IMR-90 (cell line): ENCODE measurements around the gene RAB37. TPM values are rescaled to one million over a fixed set of nuclear protein-coding genes. Genes with fewer than 3 reads are reported as not detected.

Source experiments
- ATAC-seq: fragments of 200-7000 bp; cut with Tn5 transposase; 2 replicates; pipeline ENCODE4 v1.9.1; 2020; ENCODE audit warnings: low read depth, mild to moderate bottlenecking, moderate library complexity
- BruUV-seq: library from RNA; stranded (reverse); fragments of 400-500 nt; replicated peaks from 2 replicates; lab custom pipeline; 2021; lab: Mats Ljungman, UMichigan
- CTCF ChIA-PET: fragments of 300-600 bp; formaldehyde crosslinking; extraction: SDS; loops from one replicate; lab custom pipeline; 2021; ENCODE audit warnings: antibody characterized with exemption; lab: Yijun Ruan, JAX
- POLR2A ChIA-PET: fragments of 300-600 bp; sonication (Branson Sonifier 250); formaldehyde crosslinking; loops from one replicate; lab custom pipeline; 2022; ENCODE audit warnings: antibody characterized with exemption; ENCODE audit not compliant: unreplicated experiment; lab: Charles Lee
- DNase-seq: peaks from one replicate; pipeline ENCODE4 v3.0.0; 2013
- H2AFZ ChIP-seq: replicated peaks from 2 replicates; pipeline ENCODE3; 2013; ENCODE audit warnings: low read length, mild to moderate bottlenecking; ENCODE audit not compliant: poor library complexity
- H2AK5ac ChIP-seq: 2 replicates; pipeline ENCODE4 v1.6.1; 2013; ENCODE audit warnings: low read depth, low read length, inconsistent platforms
- H2AK9ac ChIP-seq: replicated peaks from 2 replicates; pipeline ENCODE3; 2013; ENCODE audit warnings: mild to moderate bottlenecking, low read depth, low read length, moderate library complexity; ENCODE audit not compliant: poor library complexity
- H2BK120ac ChIP-seq: 2 replicates; pipeline ENCODE4 v1.6.1; 2013; ENCODE audit warnings: low read depth, low read length, inconsistent platforms
- H2BK15ac ChIP-seq: 3 replicates; pipeline ENCODE4 v1.6.1; 2013; ENCODE audit warnings: low read depth, low read length, inconsistent platforms
- H2BK20ac ChIP-seq: 2 replicates; pipeline ENCODE4 v1.6.1; 2013; ENCODE audit warnings: low read depth, mild to moderate bottlenecking, inconsistent platforms, low read length, moderate library complexity
- H2BK5ac ChIP-seq: 2 replicates; pipeline ENCODE4 v1.6.1; 2013; ENCODE audit warnings: mild to moderate bottlenecking, low read depth, low read length, inconsistent platforms; ENCODE audit not compliant: poor library complexity, severe bottlenecking
- H3K14ac ChIP-seq: replicated peaks from 2 replicates; pipeline ENCODE4 v1.6.1; 2013; ENCODE audit warnings: low read depth, low read length, inconsistent platforms
- H3K18ac ChIP-seq: 2 replicates; pipeline ENCODE4 v1.6.1; 2013; ENCODE audit warnings: low read depth, low read length, control low read depth
- H3K23ac ChIP-seq: 2 replicates; pipeline ENCODE4 v1.6.1; 2013; ENCODE audit warnings: low read depth, low read length, inconsistent platforms
- H3K27ac ChIP-seq: 2 replicates; pipeline ENCODE4 v1.5.1; 2013; ENCODE audit warnings: mild to moderate bottlenecking, control low read depth, low read length; ENCODE audit not compliant: insufficient read depth
- H3K27me3 ChIP-seq: 2 replicates; pipeline ENCODE4 v1.6.1; 2013; ENCODE audit warnings: low read length; ENCODE audit not compliant: control insufficient read depth, insufficient read depth
- H3K36me3 ChIP-seq: 2 replicates; pipeline ENCODE4 v1.6.1; 2013; ENCODE audit warnings: low read length, mixed read lengths; ENCODE audit not compliant: control insufficient read depth, insufficient read depth
- H3K4ac ChIP-seq: 2 replicates; pipeline ENCODE4 v1.6.1; 2013; ENCODE audit warnings: low read depth, low read length, inconsistent platforms
- H3K4me1 ChIP-seq: 2 replicates; pipeline ENCODE4 v1.6.1; 2013; ENCODE audit warnings: low read length, mixed read lengths; ENCODE audit not compliant: control insufficient read depth, insufficient read depth
- H3K4me2 ChIP-seq: 2 replicates; pipeline ENCODE4 v1.6.1; 2013; ENCODE audit warnings: low read depth, mild to moderate bottlenecking, control low read depth, low read length, moderate library complexity
- H3K4me3 ChIP-seq: 2 replicates; pipeline ENCODE4 v1.5.1; 2013; ENCODE audit warnings: low read depth, mild to moderate bottlenecking, control low read depth, low read length, moderate library complexity; ENCODE audit not compliant: insufficient read depth
- H3K56ac ChIP-seq: 2 replicates; pipeline ENCODE4 v1.6.1; 2013; ENCODE audit warnings: low read length, inconsistent platforms; ENCODE audit not compliant: insufficient read depth; ENCODE audit errors: extremely low read depth
- H3K79me1 ChIP-seq, 2 experiments: 2 replicates each; pipeline ENCODE4 v1.6.1; 2013; ENCODE audit warnings: low read length in 2 of 2, inconsistent platforms in 1 of 2, low read depth in 1 of 2
- H3K9ac ChIP-seq: 2 replicates; pipeline ENCODE4 v1.6.1; 2013; ENCODE audit warnings: low read depth, low read length, control low read depth
- H3K9me1 ChIP-seq: 2 replicates; pipeline ENCODE4 v1.6.1; 2013; ENCODE audit warnings: low read length, inconsistent platforms; ENCODE audit not compliant: insufficient read depth
- H3K9me3 ChIP-seq: 2 replicates; pipeline ENCODE4 v1.6.1; 2013; ENCODE audit warnings: low read length; ENCODE audit not compliant: control insufficient read depth, insufficient read depth
- H4K20me1 ChIP-seq: 2 replicates; pipeline ENCODE4 v1.6.1; 2013; ENCODE audit warnings: low read length, inconsistent platforms; ENCODE audit not compliant: insufficient read depth
- H4K5ac ChIP-seq: 2 replicates; pipeline ENCODE4 v1.6.1; 2013; ENCODE audit warnings: mild to moderate bottlenecking, low read depth, low read length, control low read depth
- H4K8ac ChIP-seq, 2 experiments: 2 replicates each; pipeline ENCODE4 v1.6.1; 2013; ENCODE audit warnings: low read depth in 2 of 2, low read length in 2 of 2, control low read depth in 1 of 2, inconsistent platforms in 1 of 2
- H4K91ac ChIP-seq: 2 replicates; pipeline ENCODE4 v1.6.1; 2013; ENCODE audit warnings: low read depth, low read length, inconsistent platforms; ENCODE audit not compliant: insufficient read depth
- WGBS, 2 experiments: methylation state at CpG; one replicate each; pipeline versions ENCODE4 v1.1.5 to v1.1.7; 2013; ENCODE audit warnings: missing lambda C conversion rate in 2 of 2; ENCODE audit not compliant: insufficient read length in 1 of 2; ENCODE audit errors: extremely low coverage in 2 of 2; 5-methylcytosine and 5-hydroxymethylcytosine counted together
- dilution Hi-C: fragments of 300-500 bp; cut with HindIII; formaldehyde crosslinking; loops from one replicate; pipeline ENCODE4 v1.14.3; 2018; ENCODE audit warnings: low sequenced_read_pairs; ENCODE audit not compliant: unreplicated experiment
- in situ Hi-C: fragments of 300-500 bp; cut with MboI; formaldehyde crosslinking; loops from 3 replicates; pipeline ENCODE4 v1.14.3; 2019; ENCODE audit warnings: low sequenced_read_pairs, inconsistent platforms, mixed read lengths
- intact Hi-C: fragments of 100-400 bp; cut with micrococcal nuclease; formaldehyde crosslinking; loops from 2 replicates; pipeline ENCODE4 v1.10.0; 2022
- polyA plus RNA-seq, 3 experiments: library from polyadenylated mRNA; depleted of rRNA; stranded (reverse); fragments of >200 nt; gene quantifications; 2 replicates each; pipeline ENCODE4 v1.2.3, GENCODE V29; 2012; ENCODE audit warnings: low replicate concordance in 1 of 3
- total RNA-seq: library from RNA; depleted of rRNA; stranded (reverse); fragments of >200 nt; gene quantifications from 2 replicates; pipeline ENCODE4 v1.2.3, GENCODE V29; 2012
- TF ChIP-seq, protein P1 (sequence below): fragments of 150-350 bp; IDR thresholded peaks from 2 replicates; pipeline ENCODE4 v1.6.1; 2017; ENCODE audit warnings: mild to moderate bottlenecking, antibody characterized with exemption, low read length, low read depth

The RAB37 gene
- total and polyA plus RNA-seq, 2 of the 4 experiments (the other 2 are of a cell fraction) = 0.19 TPM; not detected in 1

DNA sequence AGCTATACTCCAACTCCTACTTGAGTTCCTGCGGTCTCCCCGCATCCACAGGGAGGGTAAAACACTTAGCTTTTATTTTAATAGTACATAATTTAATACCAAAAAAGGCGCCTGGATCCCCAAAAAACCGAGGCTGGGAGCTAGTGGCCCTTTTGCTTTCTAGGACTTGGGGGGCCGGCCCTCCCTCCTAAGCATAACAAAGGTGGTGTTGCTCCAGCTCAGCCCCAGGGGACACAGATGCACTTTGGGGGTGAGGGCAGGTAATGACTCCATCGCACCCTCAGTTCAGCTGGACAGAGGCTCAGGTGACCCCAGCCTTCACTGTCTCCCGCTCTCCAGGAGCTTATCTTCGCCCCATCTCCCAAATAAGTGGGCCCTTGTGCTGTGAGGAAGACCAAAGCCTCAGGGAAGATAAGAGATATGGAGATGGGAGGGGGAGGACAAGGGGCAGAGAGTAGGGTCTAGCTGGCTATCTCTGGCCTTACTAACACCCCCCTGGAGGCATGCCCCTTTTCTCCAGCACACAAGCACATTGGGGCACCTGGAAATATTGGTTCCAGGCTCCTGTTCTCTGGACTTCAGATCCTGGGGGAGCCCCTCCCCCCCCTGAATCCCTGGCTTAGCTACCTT lies 8.6 kb downstream of the RAB37 start:
- peaks cover 11% of the 10 kb centered on the region; the same call in 1 of the 2 replicates for H3K4me1 ChIP-seq
- DNase-seq (no peak), ATAC-seq (no peak)
- H4K5ac ChIP-seq = no peak overlapping the region
- no peak overlapping the region for H2BK5ac ChIP-seq
- H2AK5ac ChIP-seq = no peak overlapping the region
- TF ChIP-seq, protein P1, sequence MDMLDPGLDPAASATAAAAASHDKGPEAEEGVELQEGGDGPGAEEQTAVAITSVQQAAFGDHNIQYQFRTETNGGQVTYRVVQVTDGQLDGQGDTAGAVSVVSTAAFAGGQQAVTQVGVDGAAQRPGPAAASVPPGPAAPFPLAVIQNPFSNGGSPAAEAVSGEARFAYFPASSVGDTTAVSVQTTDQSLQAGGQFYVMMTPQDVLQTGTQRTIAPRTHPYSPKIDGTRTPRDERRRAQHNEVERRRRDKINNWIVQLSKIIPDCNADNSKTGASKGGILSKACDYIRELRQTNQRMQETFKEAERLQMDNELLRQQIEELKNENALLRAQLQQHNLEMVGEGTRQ = no peak
- H3K4me2 ChIP-seq = no peak overlapping the region
- BruUV-seq = no TSS peak
- H3K14ac ChIP-seq = no peak overlapping the region
- POLR2A ChIA-PET = interaction anchor here (0.6 kb wide), 1 partner anchor 13 kb away, joined by 4 read pairs; no protein-coding TSS in a partner anchor
- H3K36me3 ChIP-seq = no peaks in the 10 kb centered on the region
- H3K9me3 ChIP-seq = no peaks in the 10 kb centered on the region
- H4K20me1 ChIP-seq = peaks cover 1% of the 10 kb centered on the region; the same call in 1 of the 2 replicates
- H3K79me1 ChIP-seq = peaks cover 3 to 7% of the 10 kb centered on the region in 2 experiments; a peak in 1 of 4 replicates
- no peak overlapping the region for H3K4me3 ChIP-seq
- dilution Hi-C loops (no loop called here), in situ Hi-C loops (loop anchor here (10.0 kb wide), 1 partner anchor 209 kb away; no protein-coding TSS in a partner anchor), intact Hi-C loops (loop anchor here (5.0 kb wide), 1 partner anchor 97 kb away; no protein-coding TSS in a partner anchor)
- no peak overlapping the region for H3K18ac ChIP-seq
- H3K23ac ChIP-seq = no peak overlapping the region
- peak overlapping the region; percentile 69 for H2AK9ac ChIP-seq
- no peak overlapping the region for H2BK20ac ChIP-seq
- H4K91ac ChIP-seq = no peak overlapping the region
- no peaks in the 10 kb centered on the region; the same call in 1 of the 2 replicates for H3K27me3 ChIP-seq
- H4K8ac ChIP-seq = no peak overlapping the region
- CTCF ChIA-PET = interaction anchor here (0.8 to 1.9 kb wide), 8 partner anchors 10 to 128 kb away, joined by 3 to 5 read pairs (median 3); partner anchors contain the start of genes FDXR and NAT9
- no peak overlapping the region for H2AFZ ChIP-seq
- H2BK15ac ChIP-seq = no peak overlapping the region
- peaks cover 3% of the 10 kb centered on the region; the same call in 1 of the 2 replicates for H3K9me1 ChIP-seq
- no CpG with 5 or more reads among the region's 8 CpGs for WGBS, 2 experiments
- H3K27ac ChIP-seq = no peak overlapping the region
- no peak overlapping the region for H3K56ac ChIP-seq
- H2BK120ac ChIP-seq = no peak overlapping the region
- no peak overlapping the region for H3K9ac ChIP-seq
- H3K4ac ChIP-seq = no peak overlapping the region
